Activated CD4-positive, alpha-beta T cell treated with anti-CD3 and anti-CD28 coated beads for 48 hours (primary cell): Measurements from ENCODE around the gene PDZD4.
"Not testable (repeated sequence)": the region's sequence is repeated elsewhere in the genome, so short reads cannot be mapped to it uniquely, and the experiment has no call there.

Experiments used
- DNase-seq: peaks from one replicate; pipeline ENCODE4 v3.0.0-alpha.2; 2020

PDZD4 gene

DNA sequence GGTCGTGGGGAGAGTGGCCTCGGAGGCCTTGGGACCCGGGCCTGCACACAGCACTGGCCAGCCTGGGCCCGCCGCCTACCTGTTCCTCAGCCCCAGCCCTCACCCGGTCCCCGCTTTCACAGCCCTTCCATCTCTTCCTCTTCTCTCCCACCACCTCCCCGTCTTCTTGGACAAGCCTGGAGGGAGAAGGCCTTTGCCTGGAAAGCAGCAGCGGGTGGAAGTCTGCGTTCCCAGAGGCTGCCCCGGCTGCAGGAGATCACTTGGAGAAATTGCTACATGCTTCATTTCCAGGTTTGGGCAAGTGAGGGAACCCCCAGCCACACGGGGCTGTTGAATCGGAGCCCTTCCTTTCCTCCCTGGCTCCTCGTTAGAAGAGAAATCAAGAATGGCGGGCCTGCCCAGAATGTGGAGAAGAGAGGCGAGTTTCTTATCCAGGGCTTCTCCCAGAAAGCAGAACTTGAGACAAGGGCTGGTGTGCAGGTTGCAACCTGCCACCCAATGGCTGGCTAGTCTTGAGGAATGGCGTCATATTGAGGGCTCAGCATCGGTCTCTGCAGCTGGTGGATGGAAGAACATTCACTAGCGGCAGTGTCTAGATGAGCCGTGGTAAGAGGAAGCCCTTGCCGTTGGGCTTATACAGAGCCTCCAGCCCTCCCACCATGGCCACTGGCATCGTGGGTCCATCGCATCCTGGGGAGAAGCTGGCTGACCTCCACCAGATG is 1.2 kb upstream of the PDZD4 start:
- DNase-seq: no peak

DNA sequence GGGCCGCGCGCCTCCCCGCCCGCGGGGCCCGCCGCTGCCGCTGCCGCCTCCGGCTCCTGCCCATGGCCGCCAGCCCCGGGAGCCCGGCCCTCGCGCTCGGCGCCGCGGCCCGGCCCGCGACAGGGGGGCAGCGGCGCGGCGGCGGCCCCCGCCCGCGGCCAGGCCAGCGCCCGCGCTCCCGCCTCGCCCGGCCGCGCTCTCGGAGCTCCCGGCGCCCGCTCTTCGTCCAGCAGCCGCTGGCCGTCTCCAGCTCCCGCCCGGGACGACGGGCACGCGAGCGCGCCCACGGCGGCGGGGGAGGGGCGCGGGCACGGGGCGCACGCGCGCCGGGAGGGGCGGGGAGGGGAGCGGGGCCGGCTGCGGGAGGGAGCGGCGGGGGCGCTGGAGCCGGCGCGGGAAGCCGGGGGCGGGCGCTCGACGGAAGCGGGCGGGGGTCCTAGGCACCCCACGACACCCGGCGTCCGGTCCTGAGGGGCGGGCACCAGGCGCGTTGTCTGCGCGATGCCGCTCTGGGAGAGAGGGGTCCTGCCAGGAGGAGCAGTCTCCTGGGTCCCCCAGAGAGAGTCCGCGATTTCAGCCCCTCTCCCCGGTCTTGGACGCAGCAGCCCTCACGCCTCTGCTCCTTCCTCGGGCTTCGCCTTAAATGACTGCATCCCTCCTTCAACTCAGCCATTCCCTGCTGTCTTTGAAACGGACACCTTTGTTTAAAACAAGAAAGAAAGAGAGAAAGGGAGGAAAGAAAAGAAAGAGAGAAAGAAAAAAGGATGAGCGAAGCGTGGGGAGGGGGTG is 490 bp upstream of the PDZD4 start:
- DNase-seq: no peak

DNA sequence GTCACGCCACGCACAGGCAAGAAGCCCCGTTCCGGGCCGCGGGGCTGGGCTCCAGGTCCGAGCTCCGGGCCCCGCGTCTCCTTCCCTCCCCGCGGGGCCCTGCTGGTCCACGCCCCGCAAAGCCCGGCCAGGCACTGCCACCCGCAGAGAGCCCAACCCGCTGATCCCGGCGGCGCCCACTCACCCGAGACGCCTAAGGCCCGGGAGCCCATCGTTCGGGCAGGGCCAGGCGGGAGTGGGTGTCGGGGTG is 870 bp downstream of the PDZD4 start:
- no peak for DNase-seq

DNA sequence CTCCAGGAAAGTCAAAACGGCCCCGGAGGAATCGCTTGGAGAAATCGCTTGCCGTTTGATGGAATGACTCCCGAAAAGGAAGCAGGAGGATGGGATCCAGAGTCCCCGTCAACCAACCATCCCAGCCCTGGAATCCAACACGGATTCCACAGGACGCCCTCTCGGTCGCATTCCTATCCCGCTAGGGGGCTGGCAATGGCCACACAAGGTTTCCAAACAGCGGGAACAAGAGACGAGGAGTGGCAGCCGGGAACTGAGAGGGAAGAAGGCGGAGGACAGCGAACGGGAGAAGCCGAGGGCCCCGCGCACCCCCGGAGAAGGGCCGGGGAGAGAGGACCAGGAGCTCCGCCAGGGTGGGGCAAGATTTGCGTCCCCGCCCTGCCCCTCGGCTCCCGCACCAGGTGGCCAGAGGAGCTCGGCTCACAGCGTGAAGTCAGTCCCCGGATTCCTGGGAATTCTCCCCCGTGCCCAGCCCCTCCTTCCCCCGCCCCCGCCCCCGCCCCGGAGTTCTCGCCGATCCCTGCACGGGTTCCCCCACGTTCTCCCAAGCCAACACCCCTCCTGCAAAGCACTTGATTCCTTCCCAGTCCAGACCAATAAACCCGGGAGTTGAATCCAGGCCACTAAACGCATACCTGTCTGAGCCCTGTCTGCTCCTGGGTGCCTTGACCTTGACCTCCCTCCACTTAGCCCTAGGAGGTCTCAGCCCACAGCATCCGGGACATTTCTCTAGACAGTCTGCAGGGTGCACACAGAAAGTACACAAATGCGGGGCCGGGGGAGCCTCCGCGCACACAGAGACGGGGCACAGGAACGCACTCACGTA is 1.4 kb downstream of the PDZD4 start:
- no peak for DNase-seq

DNA sequence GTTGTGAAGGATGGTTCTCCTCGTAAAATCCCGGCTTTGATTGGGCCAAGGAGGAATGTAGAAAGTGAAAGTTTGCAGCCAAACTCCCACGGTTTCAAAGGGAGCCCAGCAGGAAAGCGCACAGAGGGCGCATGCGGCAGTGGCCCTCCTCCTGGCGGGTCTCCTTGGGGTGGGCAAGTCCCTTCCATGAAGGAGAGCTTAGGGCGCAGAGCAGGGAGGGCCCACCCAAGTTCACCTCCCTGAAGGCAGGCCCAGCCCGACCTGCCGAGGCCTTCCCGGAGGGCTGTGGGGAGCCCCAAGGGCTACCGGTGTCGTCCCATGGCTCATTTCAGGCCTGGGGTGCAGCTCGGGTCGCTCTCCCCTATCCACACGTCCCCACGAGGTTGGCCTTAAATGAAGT is 2.0 kb downstream of the PDZD4 start:
- no peak for DNase-seq

DNA sequence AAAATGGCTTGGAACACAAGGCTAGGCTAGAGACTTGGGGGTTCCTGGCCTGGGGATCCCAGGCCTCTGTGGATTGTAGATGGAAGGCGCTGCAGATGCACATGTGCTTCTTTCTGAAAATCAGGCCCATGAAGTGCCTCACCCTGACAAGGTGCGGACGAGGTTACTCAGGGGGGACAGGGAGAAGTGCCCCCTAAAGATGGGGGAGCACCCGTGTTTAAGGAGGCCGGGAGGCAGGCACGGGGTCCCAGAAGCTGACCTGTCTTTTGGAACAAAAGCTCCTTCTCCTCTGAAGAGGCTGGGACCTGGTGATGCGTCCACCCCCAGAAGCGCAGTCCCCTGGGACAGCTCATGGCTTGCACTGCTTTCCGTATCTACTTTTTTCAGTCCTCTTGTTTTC is 2.4 kb downstream of the PDZD4 start:
- DNase-seq: no peak

DNA sequence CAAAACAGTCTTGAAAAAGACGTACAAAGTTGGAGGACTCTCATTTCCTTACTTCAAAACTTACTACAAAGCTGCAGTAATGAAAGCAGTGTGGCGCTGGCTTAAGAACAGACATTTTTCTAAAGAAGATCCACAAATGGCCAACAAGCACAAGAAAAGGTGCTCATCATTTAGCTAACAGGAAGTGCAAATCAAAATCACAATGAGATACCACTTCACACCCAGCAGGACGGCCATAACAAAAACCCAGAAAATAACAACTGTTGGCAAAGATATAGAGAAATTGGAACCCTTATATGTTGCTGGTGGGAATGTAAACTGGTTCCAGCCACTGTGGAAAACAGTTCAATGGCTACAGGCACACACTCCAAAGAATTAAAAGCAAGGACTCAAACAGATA is 3.3 kb downstream of the PDZD4 start:
- DNase-seq: no peak

DNA sequence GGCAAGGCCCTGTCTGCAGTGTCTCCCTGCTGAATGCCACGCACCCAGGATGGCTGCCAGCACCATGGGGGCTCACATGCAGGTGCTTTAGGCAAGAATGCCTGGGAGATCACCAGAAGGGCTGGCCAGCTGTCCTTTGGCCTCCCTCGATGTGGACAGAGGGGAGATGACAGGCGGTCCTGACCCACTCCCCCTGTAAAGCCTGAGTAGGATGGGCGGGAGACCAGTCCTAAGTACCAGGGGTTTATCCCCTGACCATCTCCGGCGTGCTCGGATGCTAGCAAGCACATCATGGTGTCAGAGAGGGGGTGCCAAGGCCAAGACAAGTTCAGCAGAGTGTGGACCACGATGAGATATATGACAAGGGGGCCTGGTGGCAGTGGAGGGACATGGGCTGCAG is 5.3 kb downstream of the PDZD4 start:
- DNase-seq: no peak

DNA sequence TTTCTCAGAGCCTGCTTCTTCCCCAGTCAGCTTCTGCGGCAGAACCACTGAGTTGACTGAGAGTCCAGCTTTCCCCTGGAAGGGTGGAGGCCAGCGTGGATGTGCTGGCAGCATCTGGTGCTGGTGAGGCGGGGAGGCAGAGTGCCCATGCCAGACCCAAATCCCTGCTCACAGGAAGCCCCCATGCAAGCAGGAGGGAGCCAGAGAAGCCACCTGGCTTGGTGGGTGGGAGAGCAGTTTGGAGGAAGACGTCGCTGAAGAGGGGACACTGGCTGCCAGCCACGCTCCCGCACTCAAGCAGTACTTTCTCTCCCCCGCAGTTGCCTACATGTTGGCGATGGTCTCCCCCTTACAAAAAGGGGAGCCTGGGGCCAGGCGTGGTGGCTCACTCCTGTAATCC is 6.0 kb downstream of the PDZD4 start:
- DNase-seq: no peak

DNA sequence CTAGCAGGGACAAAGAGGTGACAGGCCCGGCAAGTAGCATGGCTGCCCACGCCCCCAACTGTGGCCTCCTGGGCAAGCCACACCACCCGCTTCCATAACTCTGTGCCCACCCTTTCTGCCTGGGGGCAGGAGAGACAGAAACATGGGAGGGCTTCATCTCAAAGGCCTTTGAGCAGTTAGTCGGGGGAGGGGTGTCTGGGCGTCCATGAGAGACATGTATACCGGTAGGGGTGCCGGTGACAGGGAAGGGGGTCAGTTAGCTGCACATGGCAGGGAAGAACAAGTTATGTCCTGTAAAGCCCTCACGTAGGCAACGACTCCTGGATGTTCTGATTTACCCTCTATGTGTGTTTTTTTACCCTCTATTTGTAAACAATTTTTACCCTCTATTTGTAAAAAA is 9.3 kb downstream of the PDZD4 start:
- DNase-seq: no peak

DNA sequence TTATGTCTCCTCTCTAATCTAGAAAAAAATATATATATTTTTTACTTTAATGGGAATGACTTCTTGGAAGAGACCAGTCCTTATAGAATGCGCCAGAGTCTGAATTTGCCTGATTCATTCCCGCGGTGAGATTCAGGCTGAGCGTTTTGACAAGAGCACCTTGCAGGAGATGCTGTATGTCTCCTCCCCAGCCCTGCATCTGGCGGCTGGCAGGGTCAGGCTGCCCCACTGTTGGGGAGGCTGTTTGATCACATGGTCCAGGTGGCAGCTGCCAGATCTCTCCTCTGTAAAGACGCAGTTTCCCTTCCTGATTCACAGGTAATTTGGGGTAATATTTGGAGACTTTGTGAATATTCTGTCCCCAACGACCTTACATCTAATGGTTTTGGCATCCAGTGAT is 9.7 kb downstream of the PDZD4 start:
- DNase-seq: no peak

DNA sequence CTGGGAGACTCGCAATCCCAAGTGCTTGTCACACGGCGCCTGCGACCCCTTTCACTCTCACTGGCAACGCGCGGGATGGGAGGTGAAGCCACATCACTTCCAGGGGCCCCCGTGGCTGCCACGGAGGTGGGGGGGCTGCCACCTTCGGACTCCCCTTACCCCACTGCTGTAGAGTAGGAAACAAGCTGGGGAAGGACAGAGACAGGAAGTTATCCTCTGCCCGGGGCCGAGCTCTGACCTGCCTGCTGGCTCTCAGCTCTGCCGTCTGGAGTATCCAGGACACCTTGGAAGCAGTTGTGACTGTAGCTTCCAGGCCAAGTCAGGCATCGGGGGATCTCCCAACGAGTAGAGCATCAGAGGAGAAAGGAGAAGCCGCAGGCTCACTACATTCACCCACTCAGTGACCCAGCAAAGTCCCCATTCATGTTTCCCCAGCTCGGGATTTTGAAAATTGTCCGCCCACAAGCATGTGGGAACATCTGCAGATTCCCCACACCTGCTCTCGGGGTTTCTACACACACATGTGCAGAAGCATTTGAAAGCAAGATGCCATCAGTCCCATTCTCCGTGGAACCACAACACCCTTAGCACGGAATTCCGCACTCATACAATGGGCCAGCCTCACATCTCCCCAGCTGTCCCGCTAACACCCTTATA is 10.8 kb downstream of the PDZD4 start:
- no peak for DNase-seq

DNA sequence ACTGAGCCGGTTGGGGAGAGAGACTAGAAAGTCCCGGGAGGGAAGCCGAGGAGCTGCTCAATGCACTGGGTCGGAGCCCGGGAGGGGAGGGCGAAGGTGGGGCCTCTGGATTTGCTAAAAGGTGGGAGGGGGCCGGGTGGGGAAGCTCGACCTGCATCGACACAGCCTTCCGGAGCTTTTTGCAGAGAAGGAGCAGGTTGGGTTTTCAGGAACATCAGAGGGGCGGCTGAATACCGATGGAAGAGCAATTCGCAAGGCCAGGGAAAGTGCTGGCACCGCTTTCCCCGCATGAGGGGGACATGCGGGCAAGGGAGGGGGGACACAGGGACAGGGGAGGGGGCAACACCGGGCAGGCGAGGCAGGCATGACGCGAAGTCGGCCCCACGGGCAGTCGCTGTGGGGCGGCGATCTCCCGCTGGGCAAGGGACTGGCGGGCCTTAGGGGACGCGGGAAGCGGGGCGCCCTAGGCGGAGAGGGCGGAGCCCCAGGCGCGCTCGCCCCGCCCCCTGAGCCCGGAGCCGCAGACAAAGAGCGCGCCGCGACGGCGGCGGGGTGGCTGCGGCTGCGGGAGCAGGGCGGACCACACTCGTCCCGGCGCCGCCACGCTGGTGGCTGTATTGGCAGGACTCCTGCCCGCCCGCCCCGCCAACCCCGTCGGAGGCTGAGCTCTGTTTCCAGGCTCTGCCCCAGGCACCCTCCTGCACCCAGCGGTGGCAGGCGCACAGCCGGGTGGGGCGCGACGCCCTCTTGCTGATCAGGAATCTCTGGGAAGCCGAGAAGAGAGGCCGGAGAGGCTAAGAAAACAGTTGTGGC is 11.6 kb downstream of the PDZD4 start:
- peak; percentile 57 for DNase-seq

DNA sequence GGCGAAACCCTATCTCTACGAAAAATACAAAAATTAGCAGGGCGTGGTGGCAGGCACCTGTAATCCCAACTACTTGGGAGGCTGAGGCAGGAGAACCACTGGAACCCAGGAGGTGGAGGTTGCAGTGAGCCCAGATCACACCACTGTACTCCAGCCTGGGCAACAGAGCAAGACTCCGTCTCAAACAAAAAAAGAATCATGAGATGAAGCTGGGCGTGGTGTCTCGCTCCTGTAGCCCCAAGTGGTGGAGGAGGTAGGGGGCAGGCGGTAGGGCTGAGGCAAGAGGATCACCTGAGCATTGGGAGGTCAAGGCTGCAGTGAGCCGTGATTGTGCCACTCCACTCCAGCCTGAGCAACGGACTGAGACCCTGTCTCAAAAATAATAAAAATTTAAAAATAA is 12.3 kb downstream of the PDZD4 start:
- not testable (repeated sequence) for DNase-seq

DNA sequence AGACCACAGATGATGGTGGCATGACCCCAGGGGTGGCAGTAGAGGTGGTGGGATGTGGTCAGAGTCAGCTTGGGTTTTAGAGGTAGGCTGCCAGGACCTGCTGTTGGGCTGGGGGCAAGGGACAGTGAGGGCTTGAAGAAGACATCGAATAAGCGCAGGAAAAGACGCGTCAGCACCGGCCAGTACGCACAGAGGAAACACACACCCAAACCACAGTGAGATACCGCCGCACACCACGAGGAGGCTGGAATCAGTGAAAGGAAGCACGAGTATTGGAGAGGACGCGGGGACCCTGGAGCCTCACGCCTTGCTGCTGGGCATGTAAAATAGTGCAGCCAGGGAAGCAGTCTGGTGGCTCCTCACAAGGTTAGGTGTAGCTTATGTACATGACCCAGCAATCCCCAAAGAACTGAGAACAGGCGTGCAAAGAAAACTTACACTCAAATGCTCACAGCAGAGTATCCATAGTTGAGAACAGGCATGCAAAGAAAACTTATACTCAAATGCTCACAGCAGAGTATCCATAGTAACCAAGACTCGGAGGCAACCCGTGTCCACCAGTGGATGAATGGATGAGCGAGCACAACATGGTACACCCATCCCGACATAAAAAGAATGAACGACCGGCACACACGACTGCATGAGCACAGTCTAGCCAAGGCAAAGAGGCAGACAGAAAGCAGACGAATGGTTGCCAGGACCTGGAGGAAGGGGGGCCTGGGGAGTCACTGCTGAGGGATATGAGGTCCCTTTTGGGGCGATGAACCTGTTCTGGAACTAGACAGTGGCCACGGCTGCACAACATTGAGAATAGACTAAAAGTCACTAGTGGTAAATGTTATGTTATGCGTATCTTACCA is 13.3 kb downstream of the PDZD4 start:
- peak; percentile 55 for DNase-seq

DNA sequence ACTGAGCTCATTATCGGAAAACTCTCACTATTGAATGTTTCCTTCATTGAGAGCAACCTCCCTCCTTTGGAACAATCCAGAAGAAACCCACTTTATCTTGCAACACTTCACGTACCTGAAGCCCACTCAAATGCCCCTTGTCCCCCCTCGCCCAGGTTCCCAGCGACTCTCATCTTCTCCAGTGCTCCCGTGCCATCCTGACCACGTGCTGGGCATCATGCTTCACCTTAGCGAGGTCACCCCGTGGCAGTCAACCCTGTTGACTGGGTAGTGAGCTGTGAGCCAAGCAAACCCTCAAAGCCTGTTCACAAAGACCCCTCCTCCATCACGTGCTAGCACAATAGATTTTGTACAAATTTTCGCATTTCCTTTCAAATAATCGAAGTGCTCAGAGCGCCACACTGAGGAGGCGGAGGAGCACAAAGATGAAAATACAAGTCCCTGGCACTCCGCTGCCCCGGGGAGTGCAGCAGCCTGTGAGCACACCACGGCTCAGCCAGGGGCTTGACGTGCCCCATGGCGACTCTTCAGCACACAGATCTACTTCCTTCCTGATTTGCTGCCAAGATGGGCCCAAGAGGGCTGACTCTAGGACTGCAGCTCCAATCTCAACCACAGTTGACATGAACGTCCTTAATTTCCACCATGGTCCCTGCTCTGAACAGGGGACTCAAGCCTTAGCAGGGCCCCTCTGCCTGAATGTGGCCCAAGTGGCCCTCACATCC is 15.6 kb downstream of the PDZD4 start:
- no peak for DNase-seq

DNA sequence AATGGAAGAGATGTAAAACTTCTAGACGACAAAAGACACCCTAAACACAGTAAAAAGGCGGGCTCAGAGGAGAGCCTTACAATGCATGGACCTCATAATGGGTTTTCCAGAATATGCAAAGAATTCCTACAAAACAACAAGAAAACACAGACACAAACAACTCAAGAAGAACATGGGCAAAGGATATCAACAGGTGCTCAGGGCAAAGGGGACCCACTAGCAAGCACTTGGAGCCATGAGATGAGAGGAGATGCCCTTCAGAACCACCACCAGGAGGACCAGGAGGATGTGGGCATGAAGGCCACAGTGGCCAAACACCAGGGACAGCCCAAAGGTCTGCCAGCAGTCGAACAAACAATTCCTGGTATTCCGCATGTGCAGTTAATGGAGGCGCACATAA is 17.2 kb downstream of the PDZD4 start:
- DNase-seq: no peak

DNA sequence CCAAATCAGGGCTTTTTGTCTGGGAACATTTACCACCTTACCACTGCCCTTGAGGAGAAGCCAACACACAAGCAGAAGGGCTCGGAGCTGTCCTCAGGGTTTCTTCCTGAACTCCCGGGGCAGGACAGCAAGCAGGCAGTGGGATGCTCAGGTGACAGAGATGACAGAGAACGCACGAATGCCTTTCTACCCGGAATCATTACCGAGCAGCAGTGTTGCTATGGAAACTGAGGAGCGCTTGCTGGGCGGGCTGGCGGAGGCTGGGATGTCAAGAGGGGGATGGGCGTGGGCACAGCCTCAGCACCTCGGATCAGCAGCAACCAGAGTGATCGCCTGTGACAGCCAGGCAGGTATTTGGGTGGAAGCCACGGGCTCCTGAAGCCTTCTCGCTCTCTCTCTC is 18.1 kb downstream of the PDZD4 start:
- DNase-seq: no peak

DNA sequence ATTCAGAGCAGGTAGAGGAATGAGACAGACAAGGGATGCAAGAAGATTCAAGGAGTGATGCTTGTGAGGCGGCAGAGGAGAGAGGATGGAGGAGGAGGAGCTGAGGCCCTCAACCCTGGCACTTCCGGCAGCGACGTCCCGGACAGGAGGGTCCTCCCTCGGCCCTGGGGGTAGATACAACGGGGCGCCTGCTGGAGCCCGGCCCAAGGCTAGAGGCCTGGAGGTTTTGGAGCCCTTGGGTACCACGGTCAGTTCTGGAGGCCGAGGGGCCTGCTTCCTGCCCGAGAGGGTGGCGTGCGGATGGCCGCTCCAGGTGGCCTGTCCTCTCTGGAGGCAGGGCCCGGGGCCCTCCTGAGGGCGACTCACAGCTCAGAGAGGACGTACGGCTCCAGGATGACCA is 22.4 kb downstream of the PDZD4 start:
- no peak for DNase-seq

DNA sequence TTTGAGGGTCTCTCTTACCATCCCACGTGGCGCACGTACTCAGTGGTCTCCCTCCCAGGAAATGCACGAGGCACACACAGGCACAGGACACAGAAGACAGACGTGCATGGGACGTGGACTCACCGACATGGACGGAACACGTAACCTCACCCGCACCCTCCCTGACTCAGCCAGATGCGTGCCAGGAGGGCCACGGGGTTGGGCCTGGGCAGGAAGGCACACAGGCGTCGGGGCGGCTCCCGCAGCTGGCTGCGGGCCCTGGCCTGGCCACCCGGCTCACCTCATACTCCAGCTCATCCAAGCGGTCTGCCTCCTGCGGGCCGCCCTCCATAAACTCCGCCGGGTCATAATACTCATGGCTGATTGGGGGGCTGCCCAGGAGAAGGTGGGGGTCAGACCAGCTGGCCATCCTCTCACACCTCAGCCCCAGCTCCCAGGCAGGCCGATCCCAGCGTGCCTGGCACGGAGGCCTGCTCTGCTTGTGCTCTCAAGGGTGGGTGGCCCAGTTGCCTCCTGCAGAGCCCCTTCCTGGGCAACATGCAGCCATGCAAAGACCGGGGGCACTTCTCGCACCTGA is 23.3 kb downstream of the PDZD4 start:
- DNase-seq: no peak

DNA sequence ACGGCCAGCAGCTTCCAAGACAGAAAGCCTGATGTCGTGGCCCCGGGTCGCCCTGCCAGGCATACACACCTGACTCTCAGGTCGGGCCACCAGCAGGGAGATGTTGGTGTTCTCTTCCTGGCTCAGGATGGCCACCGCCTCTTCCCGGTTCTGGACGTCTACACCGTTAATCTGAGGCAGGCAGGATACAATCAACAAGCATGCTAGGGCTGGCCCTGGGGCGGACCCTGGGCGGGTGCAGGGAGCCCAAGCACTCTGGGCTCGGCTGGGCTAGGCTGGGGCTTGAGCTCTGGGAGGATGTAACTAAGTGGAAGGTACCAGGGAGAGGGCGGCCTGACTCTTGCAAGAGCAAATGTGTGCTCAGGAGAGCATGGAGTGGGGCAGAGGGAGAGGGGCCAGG is 24.9 kb downstream of the PDZD4 start:
- no peak for DNase-seq
